GM12801 (cell line): ENCODE results near the gene RYR3.

Source experiments
- TF ChIP-seq, protein P1 (sequence below): IDR thresholded peaks from one replicate; pipeline ENCODE4 v1.5.1; 2011; ENCODE audit warnings: control low read depth; ENCODE audit not compliant: insufficient read length; ENCODE audit errors: extremely low read depth

RYR3 gene

DNA sequence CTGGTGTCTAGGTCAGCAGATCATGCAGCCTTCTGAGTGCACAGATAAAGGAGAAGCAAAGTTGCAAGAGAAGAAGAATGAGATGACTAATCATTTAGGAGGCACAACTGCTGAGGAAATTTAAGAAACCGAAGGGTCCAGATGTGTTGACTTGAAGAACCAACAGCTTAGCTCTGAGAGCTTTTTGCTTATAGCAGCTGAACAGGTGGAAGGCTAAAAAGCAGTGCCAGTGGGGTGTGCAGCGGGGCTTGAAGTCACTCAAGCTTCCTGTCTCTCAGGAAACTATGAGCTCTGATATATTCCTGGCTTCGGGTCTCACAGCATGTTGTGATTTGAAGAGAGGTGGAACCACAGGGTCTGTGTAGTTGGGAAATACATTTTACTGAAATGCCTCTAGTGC, 305.7 kb downstream of the RYR3 start:
- TF ChIP-seq, protein P1, sequence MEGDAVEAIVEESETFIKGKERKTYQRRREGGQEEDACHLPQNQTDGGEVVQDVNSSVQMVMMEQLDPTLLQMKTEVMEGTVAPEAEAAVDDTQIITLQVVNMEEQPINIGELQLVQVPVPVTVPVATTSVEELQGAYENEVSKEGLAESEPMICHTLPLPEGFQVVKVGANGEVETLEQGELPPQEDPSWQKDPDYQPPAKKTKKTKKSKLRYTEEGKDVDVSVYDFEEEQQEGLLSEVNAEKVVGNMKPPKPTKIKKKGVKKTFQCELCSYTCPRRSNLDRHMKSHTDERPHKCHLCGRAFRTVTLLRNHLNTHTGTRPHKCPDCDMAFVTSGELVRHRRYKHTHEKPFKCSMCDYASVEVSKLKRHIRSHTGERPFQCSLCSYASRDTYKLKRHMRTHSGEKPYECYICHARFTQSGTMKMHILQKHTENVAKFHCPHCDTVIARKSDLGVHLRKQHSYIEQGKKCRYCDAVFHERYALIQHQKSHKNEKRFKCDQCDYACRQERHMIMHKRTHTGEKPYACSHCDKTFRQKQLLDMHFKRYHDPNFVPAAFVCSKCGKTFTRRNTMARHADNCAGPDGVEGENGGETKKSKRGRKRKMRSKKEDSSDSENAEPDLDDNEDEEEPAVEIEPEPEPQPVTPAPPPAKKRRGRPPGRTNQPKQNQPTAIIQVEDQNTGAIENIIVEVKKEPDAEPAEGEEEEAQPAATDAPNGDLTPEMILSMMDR: no peak

GRCh38 chr15:33618350-33618749, 307.6 kb downstream of the RYR3 start:
- TF ChIP-seq, protein P1: no peak

DNA sequence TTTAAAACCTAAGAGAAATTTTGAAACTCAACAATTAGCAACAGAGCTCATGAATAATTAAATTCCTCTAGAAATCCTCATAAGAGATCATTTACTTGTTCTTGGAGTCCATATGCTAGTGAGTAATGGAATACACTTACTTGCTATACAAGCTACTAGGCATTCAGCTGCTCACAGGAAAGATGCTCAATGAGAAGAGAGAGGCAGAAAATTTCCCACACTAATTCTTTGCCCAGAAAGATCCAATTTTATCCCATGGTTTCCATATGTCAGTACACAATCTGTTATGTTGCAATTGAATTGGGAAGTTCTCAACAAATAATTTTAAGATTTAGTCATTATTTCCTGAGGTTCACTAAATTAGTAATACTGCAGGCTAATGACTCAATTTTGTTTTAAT, 310.4 kb downstream of the RYR3 start:
- TF ChIP-seq, protein P1: no peak

GRCh38 chr15:33623010-33623409, 312.2 kb downstream of the RYR3 start:
- TF ChIP-seq, protein P1: no peak

- TF ChIP-seq, protein P1: no peak
These were observed 313.7 kb downstream of the RYR3 start for GRCh38 chr15:33624439-33624838.

DNA sequence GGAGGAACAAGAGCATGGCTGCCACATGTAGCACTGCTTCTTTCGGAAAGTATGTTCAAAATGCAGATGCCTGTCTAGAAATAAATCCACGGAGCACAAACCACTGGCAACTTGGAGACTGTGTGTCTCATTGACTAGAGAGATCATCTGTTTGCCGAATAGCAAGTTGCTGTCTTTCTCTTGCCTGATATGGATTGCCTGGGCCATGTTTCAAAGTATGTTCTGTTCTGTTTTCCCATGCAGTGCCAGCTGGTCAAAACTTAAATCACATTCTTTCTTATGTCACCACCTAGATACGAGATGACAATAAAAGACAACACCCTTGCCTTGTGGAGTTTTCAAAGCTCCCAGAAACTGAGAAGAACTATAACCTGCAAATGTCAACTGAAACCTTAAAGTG, 318.9 kb downstream of the RYR3 start:
- TF ChIP-seq, protein P1: no peak

DNA sequence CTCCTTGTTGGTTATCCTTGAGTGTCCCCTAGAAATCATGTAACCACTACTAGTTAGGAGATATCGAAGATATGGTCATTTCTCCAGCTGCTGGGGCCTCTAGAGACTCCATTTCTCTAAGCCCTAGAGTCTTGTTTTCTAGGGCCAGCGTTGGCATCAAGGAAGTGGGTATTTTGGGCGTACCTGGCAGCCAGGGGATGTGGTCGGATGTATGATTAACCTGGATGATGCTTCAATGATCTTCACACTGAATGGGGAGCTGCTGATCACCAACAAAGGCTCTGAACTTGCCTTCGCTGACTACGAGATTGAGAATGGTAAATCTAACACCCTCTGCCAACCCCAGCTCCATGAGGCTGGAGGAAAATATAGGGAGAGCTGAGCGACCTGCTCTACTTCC, 325.5 kb downstream of the RYR3 start:
- TF ChIP-seq, protein P1: no peak

DNA sequence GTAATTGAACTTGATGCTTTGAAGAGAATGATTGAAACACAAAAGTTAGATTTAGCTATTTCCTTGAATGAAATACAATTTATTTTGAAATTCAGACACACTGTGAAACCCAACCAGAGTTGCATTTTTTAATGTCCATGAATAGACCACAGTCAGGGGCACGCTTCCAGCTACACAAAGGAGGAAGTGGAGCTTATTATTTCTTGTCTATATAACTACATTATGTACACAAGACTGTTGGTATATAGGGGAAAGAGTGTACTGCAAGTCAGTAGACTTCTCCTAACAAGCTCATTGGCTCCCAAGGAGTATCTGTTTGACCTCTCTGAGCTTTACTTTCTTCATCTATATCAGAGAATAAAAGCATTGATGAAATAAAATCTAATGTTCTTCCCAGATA, 326.2 kb downstream of the RYR3 start:
- TF ChIP-seq, protein P1: no peak
